Heart right ventricle (tissue), 16 donors: ENCODE results near the gene MICALL2. TPM values are rescaled to one million over a fixed set of nuclear protein-coding genes. Genes with fewer than 3 reads are reported as not detected.

ENCODE experiments used
- ATAC-seq, 8 donors: fragments of 200-7000 bp; cut with Tn5 transposase; one replicate each; pipeline ENCODE4 v1.9.1; 2020; ENCODE audit warnings: mild to moderate bottlenecking in 8 of 8, moderate library complexity in 8 of 8, moderate number of reproducible peaks in 1 of 8
- DNase-seq, 2 donors: peaks; one replicate each; pipeline ENCODE4 v3.0.0-alpha.2; 2020
- H3K27ac ChIP-seq, 10 donors: fragments of 200-600 bp; sonication (generic) in 2 of 10; one replicate each; pipeline versions ENCODE4 v1.5.0 to v1.8.0; 2020 to 2022; ENCODE audit warnings: mild to moderate bottlenecking in 3 of 10
- H3K27me3 ChIP-seq, 7 donors: fragments of 200-600 bp; one replicate each; pipeline ENCODE4 v1.8.0; 2021 to 2022; ENCODE audit warnings: mild to moderate bottlenecking in 2 of 7
- H3K36me3 ChIP-seq, 9 donors: fragments of 200-600 bp; sonication (generic) in 1 of 9; one replicate each; pipeline versions ENCODE4 v1.5.0 to v1.8.0; 2020 to 2022; ENCODE audit warnings: mild to moderate bottlenecking in 2 of 9
- H3K4me1 ChIP-seq, 9 donors: fragments of 200-600 bp; sonication (generic) in 1 of 9; one replicate each; pipeline versions ENCODE4 v1.5.0 to v1.8.0; 2020 to 2022; ENCODE audit warnings: mild to moderate bottlenecking in 4 of 9
- H3K4me3 ChIP-seq, 10 donors: fragments of 200-600 bp; sonication (generic) in 2 of 10; one replicate each; pipeline versions ENCODE4 v1.5.0 to v1.8.0; 2020 to 2022; ENCODE audit warnings: mild to moderate bottlenecking in 7 of 10, moderate library complexity in 2 of 10
- H3K9me3 ChIP-seq, 11 donors: fragments of 200-600 bp in 10 of 11; sonication (generic) in 2 of 11; one replicate each; pipeline versions ENCODE4 v1.5.0 to v1.8.0; 2013 to 2022; ENCODE audit warnings: mild to moderate bottlenecking in 2 of 11, control low read depth in 1 of 11, moderate library complexity in 1 of 11
- WGBS, 2 donors: extraction: QIAGEN DNeasy Blood & Tissue Kit; methylation state at CpG; one replicate each; pipeline ENCODE4 v1.1.7; 2013; ENCODE audit warnings: inconsistent platforms in 1 of 2; 5-methylcytosine and 5-hydroxymethylcytosine counted together
- intact Hi-C, 10 donors: fragments of 100-400 bp; cut with DNase I; formaldehyde crosslinking; loops; one replicate each; pipeline versions ENCODE4 v1.11.1 to v1.14.2; 2022
- polyA plus RNA-seq, 2 donors: library from polyadenylated mRNA; stranded (reverse); fragments of 200-250 nt; gene quantifications; one replicate each; pipeline ENCODE4 v1.2.3, GENCODE V29; 2013
- total RNA-seq, 10 donors: library from RNA; stranded (reverse); fragmentation: NEBNext Ultra II Directional in 3 of 10; extraction: Animal tissue kit (Norgen Biotek cat#: 25700) in 3 of 10; gene quantifications; one replicate each; pipeline versions ENCODE4 v1.2.1 to v1.2.4, GENCODE V29; 2021 to 2023
- TF ChIP-seq, protein P1 (sequence below), 9 donors: fragments of 200-600 bp; sonication (generic) in 2 of 9; IDR thresholded peaks; one replicate each; pipeline versions ENCODE4 v1.5.0 to v1.8.0; 2021 to 2022; ENCODE audit warnings: antibody characterized with exemption in 9 of 9, mild to moderate bottlenecking in 5 of 9, moderate library complexity in 1 of 9
- donor health status: Arrhythmogenic right ventricular cardiomyopathy.
- donor health status: ischemic (EF 13 %, LVEDD 7.1; RV severe dilation, severe dysfunction).
- donor health status: healthy with polysubstance abuse.
- donor health status: DM: no; HTN: yes; CAD: no.
- donor health status: DM: no; HTN: no; CAD: no.
- donor health status: ischemic (EF 25% LVEDD 6.9; RV normal size, moderate dysfunction).
- donor health status: ischemic (EF 25% LVEDD 5.7; RV mildly dilated, moderate dysfunction).
- donor health status: healthy.
- donor health status: DM: yes; HTN: yes; CAD: no.
- donor health status: Ischemic cardiomyopathy.
- donor health status: ischemic (EF 35%, LVEDD 5.7; RV mildly dilated, moderate dysfunction).
- donor health status: nonischemic (EF 11% LVEDD 7.7; RV severe dilation, severe dysfunction).
- donor health status: DM: yes; HTN: yes; CAD: no.
- donor health status: PGD.
- donor health status: ischemic (EF 29% LVEDD 5.4; RV normal size, mild dysfunction).
- donor health status: nonischemic (EF 23%, LVEDD 6.1; RV moderate dilation, normal function).

Gene MICALL2
- total and polyA plus RNA-seq, 12 donors, result 4.6 to 38.3 (median 8.7) TPM

DNA sequence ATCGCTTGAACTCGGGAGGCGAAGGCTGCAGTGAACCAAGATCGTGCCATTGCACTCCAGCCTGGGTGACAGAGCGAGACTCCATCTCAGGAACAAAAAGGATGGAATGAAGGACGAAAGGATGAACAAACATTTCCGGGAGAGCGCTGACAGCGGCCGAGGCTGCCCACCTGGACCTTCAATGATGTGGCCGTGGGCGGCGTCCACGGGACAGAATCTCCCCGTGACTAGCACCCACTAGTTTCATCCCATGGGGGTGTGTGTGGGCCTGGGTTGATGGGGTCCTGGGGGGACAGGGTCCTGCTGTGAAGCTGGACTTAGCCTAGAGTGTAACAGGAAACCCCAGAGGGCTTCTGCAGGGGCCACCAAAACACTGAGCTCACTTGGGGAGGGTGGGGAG is 32.8 kb downstream of the MICALL2 start:
- Histone ChIP-seq H3K9me3 (no peaks in the 10 kb centered on the region), H3K27me3 (peaks cover 5 to 69% (median 56%) of the 10 kb centered on the region in 7 donors), H3K27ac (no peak overlapping the region), H3K4me1 (peaks cover 0 to 8% (median 3%) of the 10 kb centered on the region in 9 donors), H3K4me3 (no peak overlapping the region), H3K36me3 (no peaks in the 10 kb centered on the region)
- TF ChIP-seq, protein P1, sequence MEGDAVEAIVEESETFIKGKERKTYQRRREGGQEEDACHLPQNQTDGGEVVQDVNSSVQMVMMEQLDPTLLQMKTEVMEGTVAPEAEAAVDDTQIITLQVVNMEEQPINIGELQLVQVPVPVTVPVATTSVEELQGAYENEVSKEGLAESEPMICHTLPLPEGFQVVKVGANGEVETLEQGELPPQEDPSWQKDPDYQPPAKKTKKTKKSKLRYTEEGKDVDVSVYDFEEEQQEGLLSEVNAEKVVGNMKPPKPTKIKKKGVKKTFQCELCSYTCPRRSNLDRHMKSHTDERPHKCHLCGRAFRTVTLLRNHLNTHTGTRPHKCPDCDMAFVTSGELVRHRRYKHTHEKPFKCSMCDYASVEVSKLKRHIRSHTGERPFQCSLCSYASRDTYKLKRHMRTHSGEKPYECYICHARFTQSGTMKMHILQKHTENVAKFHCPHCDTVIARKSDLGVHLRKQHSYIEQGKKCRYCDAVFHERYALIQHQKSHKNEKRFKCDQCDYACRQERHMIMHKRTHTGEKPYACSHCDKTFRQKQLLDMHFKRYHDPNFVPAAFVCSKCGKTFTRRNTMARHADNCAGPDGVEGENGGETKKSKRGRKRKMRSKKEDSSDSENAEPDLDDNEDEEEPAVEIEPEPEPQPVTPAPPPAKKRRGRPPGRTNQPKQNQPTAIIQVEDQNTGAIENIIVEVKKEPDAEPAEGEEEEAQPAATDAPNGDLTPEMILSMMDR (IDR thresholded peaks at IDR 0.05), result no peak
- DNase-seq (no peak), ATAC-seq (no peak)
- intact Hi-C loops, result loop anchor here in 2 of 10 donors (10.0 kb wide), 2 partner anchors 48 to 202 kb away; no protein-coding TSS in a partner anchor
- 82 to 84% methylated on average over 15 of the region's 15 CpGs for WGBS, 2 donors

DNA sequence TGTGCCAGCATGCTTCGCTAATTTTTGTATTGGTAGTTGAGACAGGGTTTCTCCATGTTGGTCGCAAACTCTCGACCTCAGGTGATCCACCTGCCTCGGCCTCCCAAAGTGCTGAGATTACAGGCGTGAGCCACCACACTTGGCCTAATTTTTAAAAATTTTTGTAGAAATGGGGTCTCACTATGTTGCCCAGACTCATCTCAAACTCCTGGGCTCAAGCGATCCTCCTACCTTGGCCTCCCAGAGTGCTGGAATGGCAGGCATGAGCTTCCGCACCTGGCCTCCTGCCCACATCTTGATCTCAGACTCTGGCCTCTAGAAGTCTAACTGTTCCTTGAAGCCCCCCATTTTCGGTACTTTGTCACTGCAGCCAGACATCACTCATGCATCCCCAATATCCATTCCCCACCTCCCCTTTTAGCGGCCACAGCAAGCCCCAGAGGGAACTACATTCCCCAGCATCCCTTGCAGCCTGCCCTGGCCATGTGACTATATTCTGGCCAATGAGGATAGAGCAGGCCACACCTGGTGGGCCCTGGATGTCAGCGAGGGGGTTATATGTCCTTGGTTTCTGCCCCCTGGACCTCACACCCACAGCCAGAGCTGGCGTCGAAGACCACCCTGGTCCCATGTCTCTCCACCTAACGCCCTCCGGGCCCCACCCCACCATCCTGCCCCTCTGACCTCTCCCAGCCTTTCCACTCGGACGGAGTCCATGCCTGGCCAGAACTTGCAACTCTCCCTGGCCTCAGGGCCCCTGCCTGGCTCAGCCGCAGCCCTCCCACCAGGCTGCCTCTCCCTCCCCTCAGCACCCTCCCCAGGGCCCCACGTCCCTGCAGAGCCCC is 33.8 kb downstream of the MICALL2 start:
- DNase-seq (no peak), ATAC-seq (peak in 1 of 8 donors; percentile 22)
- TF ChIP-seq, protein P1 (IDR thresholded peaks at IDR 0.05), result no peak
- intact Hi-C loops, result loop anchor here in 2 of 10 donors (10.0 kb wide), 2 partner anchors 49 to 201 kb away; no protein-coding TSS in a partner anchor
- no peak overlapping the region for H3K4me3 ChIP-seq
- no peak overlapping the region for H3K27ac ChIP-seq
- no peaks in the 10 kb centered on the region for H3K9me3 ChIP-seq
- H3K36me3 ChIP-seq, result no peaks in the 10 kb centered on the region
- peaks cover 0 to 8% (median 3%) of the 10 kb centered on the region in 9 donors for H3K4me1 ChIP-seq
- peaks cover 5 to 68% (median 53%) of the 10 kb centered on the region in 7 donors for H3K27me3 ChIP-seq
- 64 to 75% methylated on average over 18 of the region's 18 CpGs for WGBS, 2 donors

GRCh38 chr7:1424041-1424440 is 35.2 kb downstream of the MICALL2 start:
- 76 to 78% methylated on average over 12 of the region's 12 CpGs for WGBS, 2 donors
- ATAC-seq, result no peak
- intact Hi-C loops, result loop anchor here in 2 of 10 donors (10.0 kb wide), 2 partner anchors 51 to 199 kb away; no protein-coding TSS in a partner anchor

DNA sequence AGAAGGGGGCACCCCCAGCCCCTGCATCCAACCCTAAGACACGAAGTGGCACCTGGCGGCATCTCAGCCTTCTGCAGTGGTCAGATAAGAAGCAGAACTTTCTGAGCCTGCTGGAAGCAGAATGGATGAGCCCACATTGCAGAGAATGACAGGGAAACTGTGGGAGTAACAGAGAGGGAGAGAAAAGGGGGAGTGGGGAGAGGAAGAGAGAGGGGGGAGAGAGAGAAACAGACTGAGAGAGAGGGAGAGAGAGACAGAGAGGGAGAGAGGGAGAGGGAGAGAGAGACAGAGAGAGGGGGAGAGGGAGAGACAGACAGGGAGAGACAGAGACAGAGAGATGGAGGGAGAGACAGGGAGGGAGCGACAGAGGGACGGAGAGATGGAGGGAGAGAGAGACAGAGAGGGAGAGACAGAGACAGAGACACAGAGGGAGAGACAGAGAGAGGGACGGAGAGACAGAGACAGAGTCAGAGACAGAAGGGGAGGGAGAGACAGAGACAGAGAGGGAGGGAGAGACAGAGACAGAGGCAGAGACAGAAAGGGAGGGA is 35.9 kb downstream of the MICALL2 start:
- no peak for ATAC-seq
- WGBS, 2 donors, result 61 to 63% methylated on average over 5 of the region's 5 CpGs
- H3K4me1 ChIP-seq, result peaks cover 0 to 8% (median 3%) of the 10 kb centered on the region in 9 donors
- no peaks in the 10 kb centered on the region for H3K36me3 ChIP-seq
- peaks cover 0 to 64% (median 50%) of the 10 kb centered on the region in 7 donors for H3K27me3 ChIP-seq
- DNase-seq, result no peak
- no peaks in the 10 kb centered on the region for H3K9me3 ChIP-seq
- intact Hi-C loops, result loop anchor here in 2 of 10 donors (10.0 kb wide), 2 partner anchors 51 to 199 kb away; no protein-coding TSS in a partner anchor
- TF ChIP-seq, protein P1 (IDR thresholded peaks at IDR 0.05), result no peak
- no peak overlapping the region for H3K27ac ChIP-seq
- no peak overlapping the region for H3K4me3 ChIP-seq

More at GRCh38 chr7:1424041-1424440, 35.2 kb downstream of the MICALL2 start:
- H3K9me3 ChIP-seq, result no peaks in the 10 kb centered on the region
- no peaks in the 10 kb centered on the region for H3K36me3 ChIP-seq
- H3K4me1 ChIP-seq, result peaks cover 0 to 8% (median 3%) of the 10 kb centered on the region in 9 donors
- no peak overlapping the region for H3K27ac ChIP-seq
- no peak overlapping the region for H3K4me3 ChIP-seq
- H3K27me3 ChIP-seq, result peaks cover 0 to 62% (median 48%) of the 10 kb centered on the region in 7 donors
- TF ChIP-seq, protein P1 (IDR thresholded peaks at IDR 0.05), result no peak
- DNase-seq, result no peak
